Kidney (tissue), 14 donors: ENCODE measurements around the gene CHD8. TPM values are rescaled to one million over a fixed set of nuclear protein-coding genes. Genes with fewer than 3 reads are reported as not detected.

Source experiments
- DNase-seq, 5 donors: peaks; one replicate each; pipeline ENCODE4 v3.0.0-alpha.2; 2013 to 2020
- FAIRE-seq: peaks from 2 replicates; lab custom pipeline; 2012; peaks lifted over from hg19 to GRCh38; lab: Jason Lieb, UNC
- H3K27ac ChIP-seq, 2 donors: one replicate each; pipeline ENCODE4 v1.7.0; 2013; ENCODE audit warnings: low read depth in 2 of 2, low read length in 2 of 2, inconsistent platforms in 1 of 2
- H3K27me3 ChIP-seq: one replicate; pipeline ENCODE4 v1.7.1; 2013; ENCODE audit warnings: low read length, inconsistent platforms; ENCODE audit not compliant: control insufficient read depth, insufficient read depth
- H3K36me3 ChIP-seq, 3 donors: one replicate each; pipeline versions ENCODE4 v1.7.0 to v1.7.1; 2013; ENCODE audit warnings: low read length in 3 of 3, control low read depth in 1 of 3, inconsistent platforms in 1 of 3; ENCODE audit not compliant: insufficient read depth in 3 of 3, control insufficient read depth in 2 of 3
- H3K4me1 ChIP-seq, 3 donors: one replicate each; pipeline versions ENCODE4 v1.7.0 to v1.7.1; 2013; ENCODE audit warnings: low read length in 3 of 3, inconsistent platforms in 1 of 3, low read depth in 1 of 3; ENCODE audit not compliant: control insufficient read depth in 2 of 3, insufficient read depth in 2 of 3
- H3K4me3 ChIP-seq, 3 donors: one replicate each; pipeline versions ENCODE4 v1.7.0 to v1.8.1; 2013; ENCODE audit warnings: low read length in 3 of 3, control low read depth in 1 of 3, inconsistent platforms in 1 of 3
- H3K9ac ChIP-seq, 3 donors: one replicate each; pipeline versions ENCODE4 v1.7.0 to v1.7.1; 2013; ENCODE audit warnings: low read length in 3 of 3, control low read depth in 1 of 3, inconsistent platforms in 1 of 3
- H3K9me3 ChIP-seq, 3 donors: one replicate each; pipeline versions ENCODE4 v1.7.0 to v1.7.1; 2013; ENCODE audit warnings: low read length in 3 of 3, control low read depth in 1 of 3, inconsistent platforms in 1 of 3; ENCODE audit not compliant: control insufficient read depth in 2 of 3, insufficient read depth in 1 of 3
- intact Hi-C: fragments of 100-400 bp; cut with DNase I; formaldehyde crosslinking; loops from one replicate; pipeline ENCODE4 v1.11.1; 2022
- polyA plus RNA-seq: library from polyadenylated mRNA; stranded (reverse); fragments of 350-450 nt; fragmentation: Illumina TruSeq; extraction: RNeasy Lipid Tissue Mini Kit (QIAGEN cat#74804); gene quantifications from one replicate; pipeline ENCODE4 v1.2.3, GENCODE V29; 2014; ENCODE audit warnings: low read depth, low replicate concordance; ENCODE audit not compliant: insufficient read depth
- total RNA-seq: library from RNA; stranded (reverse); fragmentation: NEBNext Ultra II Directional; extraction: Animal tissue kit (Norgen Biotek cat#: 25700); gene quantifications from one replicate; pipeline ENCODE4 v1.2.1, GENCODE V29; 2021
- TF ChIP-seq, protein P1 (sequence below): IDR thresholded peaks from 3 replicates; pipeline ENCODE4 v1.5.1; 2012; ENCODE audit warnings: mild to moderate bottlenecking, moderate library complexity, borderline replicate concordance; ENCODE audit not compliant: insufficient read depth; ENCODE audit errors: extremely low read depth
- donor health status: control.
- donor health status: control.
- donor health status: control.
- donor health status: control.
- donor health status: control.
- donor health status: DM: yes; HTN: yes; CAD: no.
- donor health status: Normal renal cell carcinoma (clear cell type).

Gene CHD8
- total and polyA plus RNA-seq, 2 donors from 2014 or later = 35.8 to 77.4 TPM

DNA sequence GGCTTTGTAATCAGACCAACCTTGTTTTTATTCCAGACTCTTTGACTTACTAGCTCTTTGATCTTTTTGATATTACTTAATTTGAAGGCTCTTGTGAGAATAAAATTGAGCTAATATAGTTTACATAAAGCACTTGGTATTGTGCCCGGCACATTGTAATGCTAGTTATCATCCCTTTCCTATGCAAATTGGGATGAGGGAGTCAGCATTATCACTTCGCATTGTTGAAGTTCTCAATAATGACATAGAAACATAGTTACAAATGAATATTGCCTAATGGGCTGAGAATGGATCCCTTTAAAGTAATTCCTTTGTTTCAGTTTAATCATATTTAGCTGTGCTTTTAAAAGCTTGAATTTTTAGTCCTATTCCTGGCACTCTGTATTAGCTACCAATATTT lies 108.7 kb downstream of the CHD8 start:
- Histone ChIP-seq H3K27me3 (no peaks in the 10 kb centered on the region), H3K4me3 (no peak overlapping the region), H3K36me3 (peaks cover 4 to 14% (median 13%) of the 10 kb centered on the region in 3 donors), H3K9me3 (no peaks in the 10 kb centered on the region), H3K9ac (no peak overlapping the region), H3K27ac (no peak overlapping the region), H3K4me1 (no peaks in the 10 kb centered on the region)
- intact Hi-C loops = no loop called here
- TF ChIP-seq, protein P1, sequence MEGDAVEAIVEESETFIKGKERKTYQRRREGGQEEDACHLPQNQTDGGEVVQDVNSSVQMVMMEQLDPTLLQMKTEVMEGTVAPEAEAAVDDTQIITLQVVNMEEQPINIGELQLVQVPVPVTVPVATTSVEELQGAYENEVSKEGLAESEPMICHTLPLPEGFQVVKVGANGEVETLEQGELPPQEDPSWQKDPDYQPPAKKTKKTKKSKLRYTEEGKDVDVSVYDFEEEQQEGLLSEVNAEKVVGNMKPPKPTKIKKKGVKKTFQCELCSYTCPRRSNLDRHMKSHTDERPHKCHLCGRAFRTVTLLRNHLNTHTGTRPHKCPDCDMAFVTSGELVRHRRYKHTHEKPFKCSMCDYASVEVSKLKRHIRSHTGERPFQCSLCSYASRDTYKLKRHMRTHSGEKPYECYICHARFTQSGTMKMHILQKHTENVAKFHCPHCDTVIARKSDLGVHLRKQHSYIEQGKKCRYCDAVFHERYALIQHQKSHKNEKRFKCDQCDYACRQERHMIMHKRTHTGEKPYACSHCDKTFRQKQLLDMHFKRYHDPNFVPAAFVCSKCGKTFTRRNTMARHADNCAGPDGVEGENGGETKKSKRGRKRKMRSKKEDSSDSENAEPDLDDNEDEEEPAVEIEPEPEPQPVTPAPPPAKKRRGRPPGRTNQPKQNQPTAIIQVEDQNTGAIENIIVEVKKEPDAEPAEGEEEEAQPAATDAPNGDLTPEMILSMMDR = no peak
- DNase-seq (no peak), FAIRE-seq (no peak)

DNA sequence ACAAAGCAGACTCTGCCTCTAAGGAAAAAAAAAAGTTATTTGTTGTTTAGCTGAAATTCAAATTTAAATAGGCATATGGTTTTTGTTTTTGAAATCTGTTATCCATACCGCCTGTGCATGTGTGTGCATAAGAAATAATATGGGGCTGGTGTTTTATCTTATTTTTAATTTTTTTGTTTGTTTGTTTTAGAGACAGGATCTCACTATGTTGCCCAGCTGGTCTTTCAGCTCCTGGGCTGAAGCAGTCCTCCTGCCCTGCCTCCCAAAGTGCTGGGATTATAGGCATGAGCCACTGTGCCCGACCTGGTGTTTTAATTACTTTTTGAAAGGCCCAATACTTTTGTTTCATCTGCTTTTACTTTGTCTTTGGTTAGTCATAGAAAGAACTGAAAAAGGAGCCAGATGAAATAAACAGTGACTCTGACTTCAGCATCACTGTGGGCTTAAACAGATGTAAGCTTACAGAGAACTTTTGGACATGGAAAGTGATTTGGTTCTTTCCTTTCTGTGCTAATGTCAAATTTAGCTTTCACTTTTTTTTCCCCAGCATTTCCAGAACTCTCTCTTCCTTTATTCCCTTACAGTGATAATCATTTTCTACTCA lies 109.3 kb downstream of the CHD8 start:
- FAIRE-seq = no peak
- TF ChIP-seq, protein P1 = no peak
- H3K36me3 ChIP-seq = peaks cover 0 to 9% (median 8%) of the 10 kb centered on the region in 3 donors
- intact Hi-C loops = no loop called here
- no peak overlapping the region for H3K9ac ChIP-seq
- no peaks in the 10 kb centered on the region for H3K4me1 ChIP-seq
- no peak for DNase-seq
- H3K27me3 ChIP-seq = no peaks in the 10 kb centered on the region
- no peak overlapping the region for H3K27ac ChIP-seq
- no peak overlapping the region for H3K4me3 ChIP-seq
- no peaks in the 10 kb centered on the region for H3K9me3 ChIP-seq

DNA sequence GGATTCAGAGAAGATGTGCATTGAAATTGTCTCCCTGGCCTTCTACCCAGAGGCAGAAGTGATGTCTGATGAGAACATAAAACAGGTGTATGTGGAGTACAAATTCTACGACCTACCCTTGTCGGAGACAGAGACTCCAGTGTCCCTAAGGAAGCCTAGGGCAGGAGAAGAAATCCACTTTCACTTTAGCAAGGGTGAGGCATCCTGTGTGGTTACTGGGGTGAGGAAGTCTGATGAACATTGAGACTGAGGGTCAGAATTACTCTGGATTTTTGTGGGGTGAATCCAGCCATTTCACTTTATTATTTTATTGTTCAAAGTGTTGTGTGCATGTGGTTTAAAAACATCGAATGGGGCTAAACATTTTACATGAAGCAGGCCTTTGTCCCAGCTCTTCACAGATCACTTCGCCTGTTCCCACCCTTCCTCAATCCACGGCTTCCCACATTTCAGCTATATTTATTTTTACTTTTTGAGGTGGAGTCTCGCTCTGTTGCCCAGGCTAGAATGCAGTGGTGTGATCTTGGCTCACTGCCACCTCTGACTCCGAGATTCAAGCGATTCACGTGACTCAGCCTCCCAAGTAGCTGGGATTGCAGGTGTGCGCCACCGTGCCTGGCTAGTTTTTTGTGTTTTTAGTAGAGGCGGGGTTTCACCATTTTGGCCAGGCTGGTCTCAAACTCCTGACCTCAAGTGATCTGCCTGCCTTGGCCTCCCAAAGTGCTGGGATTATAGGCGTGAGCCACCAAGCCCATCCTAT lies 112.7 kb downstream of the CHD8 start:
- Histone ChIP-seq H3K27ac (no peak overlapping the region), H3K9me3 (no peaks in the 10 kb centered on the region), H3K27me3 (no peaks in the 10 kb centered on the region), H3K4me3 (no peak overlapping the region), H3K36me3 (no peaks in the 10 kb centered on the region), H3K4me1 (no peaks in the 10 kb centered on the region), H3K9ac (no peak overlapping the region)
- DNase-seq = no peak
- intact Hi-C loops = no loop called here
- TF ChIP-seq, protein P1 = no peak
- no peak for FAIRE-seq

Other genes with a start within 250 kb of the CHD8 start
- gene HNRNPC, start 186.7 kb downstream of the CHD8 start, total RNA-seq = 398 TPM
- gene HNRNPC, start 186.7 kb downstream of the CHD8 start, polyA plus RNA-seq = 462 TPM
- gene RPGRIP1, start 176.0 kb downstream of the CHD8 start, total RNA-seq = 0.47 TPM
- gene RPGRIP1, start 176.0 kb downstream of the CHD8 start, polyA plus RNA-seq = not detected
- 58.8 TPM for gene SUPT16H, start 72.1 kb downstream of the CHD8 start, total RNA-seq
- 38.1 TPM for gene SUPT16H, start 72.1 kb downstream of the CHD8 start, polyA plus RNA-seq
- gene RAB2B, start 20.8 kb upstream of the CHD8 start, total RNA-seq = 22.7 TPM
- 12.2 TPM for gene RAB2B, start 20.8 kb upstream of the CHD8 start, polyA plus RNA-seq
- 75.9 TPM for gene TOX4, start 21.1 kb upstream of the CHD8 start, total RNA-seq
- gene TOX4, start 21.1 kb upstream of the CHD8 start, polyA plus RNA-seq = 31.0 TPM
- 44.3 TPM for gene METTL3, start 55.2 kb upstream of the CHD8 start, total RNA-seq
- 31.4 TPM for gene METTL3, start 55.2 kb upstream of the CHD8 start, polyA plus RNA-seq
- 8.8 TPM for gene SALL2, start 70.2 kb upstream of the CHD8 start, total RNA-seq
- 5.5 TPM for gene SALL2, start 70.2 kb upstream of the CHD8 start, polyA plus RNA-seq
- not detected for gene OR10G3, start 124.0 kb upstream of the CHD8 start, total RNA-seq
- not detected for gene OR10G3, start 124.0 kb upstream of the CHD8 start, polyA plus RNA-seq
- not detected for gene OR10G2, start 178.8 kb upstream of the CHD8 start, total RNA-seq
- gene OR10G2, start 178.8 kb upstream of the CHD8 start, polyA plus RNA-seq = not detected
- not detected for gene OR4E2, start 197.7 kb upstream of the CHD8 start, total RNA-seq
- gene OR4E2, start 197.7 kb upstream of the CHD8 start, polyA plus RNA-seq = not detected
- gene OR4E1, start 217.7 kb upstream of the CHD8 start, total RNA-seq = not detected
- gene OR4E1, start 217.7 kb upstream of the CHD8 start, polyA plus RNA-seq = not detected